HG02798 (cell line): ENCODE results near the gene REM2.

ENCODE experiments used
- ATAC-seq: cut with Tn5 transposase; IDR thresholded peaks from one replicate; pipeline ENCODE4 v1.9.1; 2021; ENCODE audit warnings: mild to moderate bottlenecking; ENCODE audit not compliant: unreplicated experiment, poor library complexity

REM2 gene

DNA sequence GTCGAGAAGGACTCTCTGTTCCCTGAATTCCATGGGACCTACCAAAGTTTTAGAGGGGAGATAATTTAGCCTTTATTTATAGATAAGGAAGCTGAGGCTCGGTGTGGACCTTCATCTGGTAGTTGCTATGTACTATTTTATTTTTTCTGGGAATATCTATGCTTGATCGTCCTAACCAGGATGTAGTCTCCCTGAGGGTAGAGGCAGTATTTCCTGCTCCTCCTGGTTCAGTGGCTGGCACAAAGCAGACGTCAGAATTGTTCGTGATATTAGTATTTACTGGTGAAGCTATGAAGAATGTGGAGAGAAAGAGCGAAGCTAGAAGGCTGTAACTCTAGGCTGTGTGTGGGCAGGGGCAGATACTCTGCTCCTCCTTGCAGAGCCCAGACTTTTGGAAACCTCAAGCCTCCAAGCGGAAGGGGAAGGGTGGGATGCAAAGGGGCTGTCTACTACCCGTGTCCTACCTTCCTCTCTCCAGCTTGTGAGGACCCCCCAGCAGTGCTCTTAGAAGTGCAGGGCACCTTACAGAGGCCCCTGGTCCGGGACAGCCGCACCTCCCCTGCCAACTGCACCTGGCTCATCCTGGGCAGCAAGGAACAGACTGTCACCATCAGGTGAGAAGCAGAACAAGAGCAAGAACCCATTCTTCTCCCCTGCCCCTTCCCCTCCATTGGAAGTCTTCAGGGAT is 10.0 kb upstream of the REM2 start:
- no peak for ATAC-seq

DNA sequence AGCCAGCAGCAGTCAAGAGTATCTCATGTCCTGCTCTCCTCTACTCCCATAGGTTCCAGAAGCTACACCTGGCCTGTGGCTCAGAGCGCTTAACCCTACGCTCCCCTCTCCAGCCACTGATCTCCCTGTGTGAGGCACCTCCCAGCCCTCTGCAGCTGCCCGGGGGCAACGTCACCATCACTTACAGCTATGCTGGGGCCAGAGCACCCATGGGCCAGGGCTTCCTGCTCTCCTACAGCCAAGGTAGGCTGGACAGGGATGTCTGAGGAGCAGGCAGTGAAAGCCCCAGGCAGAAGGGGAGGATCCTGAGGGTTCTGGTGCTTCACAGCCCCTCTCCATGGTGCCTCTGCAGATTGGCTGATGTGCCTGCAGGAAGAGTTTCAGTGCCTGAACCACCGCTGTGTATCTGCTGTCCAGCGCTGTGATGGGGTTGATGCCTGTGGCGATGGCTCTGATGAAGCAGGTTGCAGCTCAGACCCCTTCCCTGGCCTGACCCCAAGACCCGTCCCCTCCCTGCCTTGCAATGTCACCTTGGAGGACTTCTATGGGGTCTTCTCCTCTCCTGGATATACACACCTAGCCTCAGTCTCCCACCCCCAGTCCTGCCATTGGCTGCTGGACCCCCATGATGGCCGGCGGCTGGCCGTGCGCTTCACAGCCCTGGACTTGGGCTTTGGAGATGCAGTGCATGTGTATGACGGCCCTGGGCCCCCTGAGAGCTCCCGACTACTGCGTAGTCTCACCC is 7.8 kb upstream of the REM2 start:
- no peak for ATAC-seq

DNA sequence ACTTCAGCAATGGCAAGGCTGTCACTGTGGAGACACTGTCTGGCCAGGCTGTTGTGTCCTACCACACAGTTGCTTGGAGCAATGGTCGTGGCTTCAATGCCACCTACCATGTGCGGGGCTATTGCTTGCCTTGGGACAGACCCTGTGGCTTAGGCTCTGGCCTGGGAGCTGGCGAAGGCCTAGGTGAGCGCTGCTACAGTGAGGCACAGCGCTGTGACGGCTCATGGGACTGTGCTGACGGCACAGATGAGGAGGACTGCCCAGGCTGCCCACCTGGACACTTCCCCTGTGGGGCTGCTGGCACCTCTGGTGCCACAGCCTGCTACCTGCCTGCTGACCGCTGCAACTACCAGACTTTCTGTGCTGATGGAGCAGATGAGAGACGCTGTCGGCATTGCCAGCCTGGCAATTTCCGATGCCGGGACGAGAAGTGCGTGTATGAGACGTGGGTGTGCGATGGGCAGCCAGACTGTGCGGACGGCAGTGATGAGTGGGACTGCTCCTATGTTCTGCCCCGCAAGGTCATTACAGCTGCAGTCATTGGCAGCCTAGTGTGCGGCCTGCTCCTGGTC is 7.2 kb upstream of the REM2 start:
- no peak for ATAC-seq

DNA sequence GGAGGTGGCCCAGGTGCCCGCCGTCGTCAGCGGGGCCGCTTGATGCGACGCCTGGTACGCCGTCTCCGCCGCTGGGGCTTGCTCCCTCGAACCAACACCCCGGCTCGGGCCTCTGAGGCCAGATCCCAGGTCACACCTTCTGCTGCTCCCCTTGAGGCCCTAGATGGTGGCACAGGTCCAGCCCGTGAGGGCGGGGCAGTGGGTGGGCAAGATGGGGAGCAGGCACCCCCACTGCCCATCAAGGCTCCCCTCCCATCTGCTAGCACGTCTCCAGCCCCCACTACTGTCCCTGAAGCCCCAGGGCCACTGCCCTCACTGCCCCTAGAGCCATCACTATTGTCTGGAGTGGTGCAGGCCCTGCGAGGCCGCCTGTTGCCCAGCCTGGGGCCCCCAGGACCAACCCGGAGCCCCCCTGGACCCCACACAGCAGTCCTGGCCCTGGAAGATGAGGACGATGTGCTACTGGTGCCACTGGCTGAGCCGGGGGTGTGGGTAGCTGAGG is 6.0 kb upstream of the REM2 start:
- ATAC-seq: no peak

DNA sequence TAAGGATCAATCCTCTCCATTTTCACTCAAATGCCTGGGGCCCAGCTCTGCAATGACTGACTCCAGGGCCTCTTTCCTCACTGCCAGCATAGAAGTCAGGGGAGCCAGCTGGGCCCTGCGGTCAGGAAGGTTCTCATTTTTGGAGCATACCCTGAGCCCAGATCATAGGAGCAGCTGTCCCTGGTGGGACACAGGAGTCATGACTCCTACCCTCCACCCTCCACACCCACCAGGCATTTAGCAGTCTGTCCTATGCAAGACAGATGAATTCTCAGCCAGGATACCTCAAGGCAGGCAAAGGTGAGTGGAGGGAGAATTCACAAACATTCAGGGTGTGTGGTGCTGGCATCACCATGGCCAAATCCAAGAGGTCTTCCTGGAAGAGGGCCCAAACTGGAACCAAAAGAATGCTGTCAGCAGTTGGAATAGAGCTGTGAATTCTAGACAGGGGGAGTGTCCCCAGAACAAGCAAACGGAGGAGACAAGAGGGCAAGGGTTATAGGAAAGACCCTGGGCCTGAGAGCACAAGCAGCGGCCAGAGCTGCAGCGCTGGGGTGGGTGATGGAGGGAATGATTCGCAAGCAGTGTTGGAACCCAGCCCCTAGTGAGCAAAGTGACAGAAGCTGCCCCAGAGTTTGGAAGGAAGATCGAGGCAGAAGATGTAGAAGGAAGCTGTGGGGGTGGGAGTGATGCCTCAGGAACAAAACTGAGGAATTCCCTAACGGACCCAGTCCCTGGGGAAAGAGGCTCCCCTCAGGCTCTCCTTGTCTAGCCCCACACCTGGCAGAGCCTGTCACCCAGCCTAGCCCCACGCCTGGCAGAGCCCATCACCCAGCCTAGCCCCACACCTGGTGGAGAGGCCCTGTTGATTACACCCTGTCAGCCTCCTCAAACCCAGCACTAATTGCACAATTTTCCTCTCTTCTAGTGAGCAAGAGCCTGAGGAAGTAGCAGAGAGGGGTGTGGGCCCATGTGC is 4.5 kb upstream of the REM2 start:
- ATAC-seq: no peak

DNA sequence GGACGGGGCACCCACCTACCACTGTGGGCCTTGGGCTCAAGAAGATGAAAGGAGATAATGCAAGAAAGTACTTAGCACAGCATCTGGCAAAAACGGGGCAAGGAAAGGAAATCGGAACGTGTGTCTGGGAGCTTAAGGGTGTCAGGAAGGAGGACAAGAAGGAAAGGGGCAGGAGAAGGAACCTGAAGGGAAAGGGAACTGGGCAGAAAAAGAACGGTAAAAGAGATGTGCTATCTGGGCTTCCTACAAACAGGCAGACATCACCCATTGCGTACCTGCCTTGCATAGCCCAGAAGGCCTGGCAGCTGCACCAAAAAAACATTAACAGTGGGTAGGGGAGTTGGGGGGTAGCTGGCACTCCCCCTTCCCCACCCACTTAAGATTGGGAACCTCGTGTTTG is 958 bp upstream of the REM2 start:
- no peak for ATAC-seq

DNA sequence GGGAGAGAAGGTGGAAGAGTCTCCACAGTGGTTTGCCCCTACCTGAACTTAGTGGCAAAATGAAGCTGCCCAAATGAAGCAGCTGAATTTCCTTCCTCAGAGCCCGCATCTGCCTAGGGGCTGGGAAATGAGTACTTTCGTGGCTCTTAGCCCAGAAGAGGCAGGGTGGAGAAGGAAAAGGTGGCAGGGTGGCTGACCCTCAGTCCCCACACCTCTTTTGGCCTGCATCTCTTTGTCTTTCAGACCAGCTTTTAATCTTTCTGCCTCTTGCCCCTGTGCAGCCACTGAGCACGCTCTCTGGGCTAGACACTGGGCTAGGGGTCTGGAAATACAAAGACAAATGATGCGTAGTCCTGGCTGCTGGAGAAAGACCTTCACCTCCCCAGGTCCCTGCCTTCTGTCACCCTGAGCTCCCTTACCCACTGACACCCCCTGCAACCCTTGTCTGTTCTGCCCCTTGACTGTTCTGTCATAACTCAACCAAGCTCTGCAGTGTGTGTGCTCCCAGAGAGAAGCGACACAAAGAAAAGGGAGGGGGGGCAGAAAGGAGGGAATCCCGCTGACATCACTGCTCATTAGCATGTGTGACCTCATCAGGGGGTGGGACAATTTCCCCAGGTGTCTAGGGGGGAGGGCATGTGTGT is 371 bp upstream of the REM2 start:
- no peak for ATAC-seq

DNA sequence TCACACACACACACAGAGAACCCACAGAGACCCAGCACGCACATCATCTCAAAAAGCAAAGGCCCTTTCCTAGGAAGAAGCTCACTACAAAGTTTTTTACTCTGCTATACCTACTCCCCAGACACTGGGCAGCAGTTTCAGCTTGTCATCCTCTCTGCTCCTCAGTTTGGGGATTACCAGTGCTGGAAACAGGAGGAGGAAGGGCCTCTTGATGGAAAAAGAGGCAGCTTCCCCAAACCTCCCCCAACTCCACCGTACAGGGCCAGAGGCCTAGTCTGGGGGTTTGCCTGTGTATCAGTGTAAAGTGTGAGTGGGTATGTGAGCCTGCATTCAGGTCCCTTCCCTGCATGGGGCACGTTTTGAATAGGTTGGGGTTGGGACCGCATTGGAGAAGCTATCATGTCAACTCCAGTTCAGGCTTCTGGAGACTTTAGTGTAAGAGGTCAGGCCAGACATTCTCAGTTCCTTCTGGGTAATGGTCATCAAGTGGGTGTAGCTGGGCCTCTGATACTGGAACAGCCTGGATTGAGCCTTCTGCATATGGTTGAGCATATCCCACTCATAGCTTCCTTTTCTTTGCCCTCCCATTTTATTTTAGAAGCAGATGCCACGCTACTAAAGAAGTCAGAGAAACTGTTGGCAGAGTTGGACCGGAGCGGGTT is 1.2 kb downstream of the REM2 start:
- no peak for ATAC-seq

DNA sequence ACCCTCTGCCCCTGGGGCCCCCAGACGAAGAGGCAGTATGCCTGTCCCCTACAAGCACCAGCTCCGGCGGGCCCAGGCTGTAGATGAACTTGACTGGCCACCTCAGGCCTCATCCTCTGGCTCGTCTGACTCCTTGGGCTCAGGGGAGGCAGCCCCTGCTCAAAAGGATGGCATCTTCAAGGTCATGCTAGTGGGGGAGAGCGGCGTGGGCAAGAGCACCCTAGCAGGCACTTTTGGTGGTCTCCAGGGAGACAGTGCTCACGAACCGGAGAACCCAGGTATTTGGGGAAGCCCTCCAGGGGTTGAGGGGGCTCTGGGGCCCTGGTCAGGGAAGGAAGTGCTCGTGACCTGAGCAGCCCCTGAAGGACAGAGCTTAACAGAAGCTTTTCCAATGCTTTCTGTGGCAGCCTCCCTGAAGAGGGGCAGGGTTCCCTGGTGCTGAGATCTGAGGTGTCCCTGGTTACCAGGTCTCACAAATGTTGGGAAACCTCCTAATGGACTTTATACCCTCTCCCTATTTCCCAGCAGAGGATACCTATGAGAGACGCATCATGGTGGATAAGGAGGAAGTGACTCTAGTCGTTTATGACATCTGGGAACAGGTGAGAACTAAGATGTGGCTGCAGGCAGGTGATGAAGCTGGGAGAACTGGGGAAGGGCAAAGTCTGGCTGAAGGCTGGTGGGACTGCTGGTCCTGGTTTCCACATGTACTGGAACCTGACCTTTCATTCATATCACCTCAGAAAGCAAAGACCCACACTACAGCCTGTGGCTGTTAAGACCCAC is 1.9 kb downstream of the REM2 start:
- ATAC-seq: no peak

DNA sequence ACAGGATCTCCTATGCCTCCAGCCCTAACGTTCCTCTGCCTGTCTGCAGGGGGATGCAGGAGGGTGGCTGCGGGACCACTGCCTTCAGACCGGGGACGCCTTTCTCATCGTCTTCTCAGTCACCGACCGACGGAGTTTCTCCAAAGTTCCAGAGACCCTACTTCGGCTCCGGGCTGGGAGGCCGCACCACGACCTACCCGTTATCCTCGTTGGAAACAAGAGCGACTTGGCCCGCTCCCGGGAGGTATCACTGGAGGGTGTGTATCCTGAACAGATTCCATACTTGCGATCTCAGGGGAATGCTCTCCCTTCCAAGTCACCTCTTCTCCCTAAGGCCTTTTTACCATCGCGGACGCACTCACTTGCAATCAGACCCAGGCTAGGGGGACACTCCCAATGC is 3.0 kb downstream of the REM2 start:
- ATAC-seq: no peak

DNA sequence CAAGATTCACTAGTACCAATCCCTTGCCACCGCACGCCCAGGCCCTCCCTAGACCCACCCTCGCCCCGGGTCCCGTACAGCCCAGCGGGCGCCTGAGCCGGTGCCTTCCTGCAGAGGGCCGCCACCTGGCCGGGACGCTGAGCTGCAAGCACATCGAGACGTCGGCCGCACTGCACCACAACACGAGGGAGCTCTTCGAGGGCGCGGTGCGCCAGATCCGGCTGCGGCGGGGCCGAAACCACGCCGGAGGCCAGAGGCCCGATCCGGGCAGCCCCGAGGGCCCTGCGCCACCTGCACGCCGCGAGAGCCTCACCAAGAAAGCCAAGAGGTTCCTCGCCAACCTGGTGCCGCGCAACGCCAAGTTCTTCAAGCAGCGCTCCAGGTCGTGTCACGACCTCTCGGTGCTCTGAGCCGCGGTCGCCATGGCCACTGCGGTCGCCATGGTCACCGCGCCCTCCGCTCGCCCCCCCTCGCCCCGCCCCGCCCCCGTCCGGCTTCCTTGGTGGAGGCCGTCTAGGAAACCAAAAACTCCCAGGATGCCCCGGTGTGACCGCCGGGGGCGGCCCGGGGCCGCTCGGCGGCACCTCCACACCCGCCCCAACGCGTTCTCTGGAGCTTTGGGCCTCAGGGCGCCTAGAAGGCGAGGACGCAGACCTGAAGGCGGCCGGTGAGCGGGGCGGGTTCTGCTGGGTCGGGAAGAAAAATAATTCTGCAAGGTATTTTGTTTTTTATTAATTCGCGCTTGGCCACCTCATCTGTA is 3.7 kb downstream of the REM2 start:
- peak; percentile 58 for ATAC-seq

DNA sequence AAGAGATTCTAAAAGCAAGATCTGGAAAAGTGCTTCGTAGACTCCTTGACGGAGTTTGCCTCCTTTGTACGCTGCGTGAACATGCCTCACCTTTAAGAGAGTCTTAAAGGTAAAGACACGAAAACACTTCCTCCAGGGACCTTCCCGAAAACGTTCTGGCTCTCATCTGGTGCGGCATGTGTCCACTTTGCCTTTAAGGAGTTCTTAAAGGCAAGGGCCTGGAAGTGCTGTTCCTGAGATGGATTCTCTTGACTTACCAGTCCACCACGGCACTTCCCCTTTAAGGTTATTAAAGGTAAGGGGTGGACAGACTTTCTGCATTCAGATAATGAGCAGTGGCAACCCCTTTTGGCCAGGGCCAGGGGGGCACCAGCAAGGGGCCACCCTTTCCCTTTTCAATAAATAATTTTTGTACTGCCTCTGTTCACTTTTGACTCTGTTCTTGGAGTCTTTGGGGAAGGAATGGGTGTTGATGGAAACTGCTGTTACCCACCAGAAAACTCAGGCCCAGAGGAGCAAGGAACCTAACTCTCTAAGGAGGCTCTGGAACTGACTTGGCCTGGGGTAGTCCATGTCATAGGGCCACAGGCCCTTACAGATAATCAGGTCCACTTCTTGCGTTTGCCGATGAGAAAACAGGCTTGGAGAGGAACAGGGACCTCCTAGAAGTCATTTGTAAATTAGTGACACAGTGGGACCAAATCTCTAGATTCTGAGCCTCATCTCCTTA is 4.4 kb downstream of the REM2 start:
- ATAC-seq: peak; percentile 42

DNA sequence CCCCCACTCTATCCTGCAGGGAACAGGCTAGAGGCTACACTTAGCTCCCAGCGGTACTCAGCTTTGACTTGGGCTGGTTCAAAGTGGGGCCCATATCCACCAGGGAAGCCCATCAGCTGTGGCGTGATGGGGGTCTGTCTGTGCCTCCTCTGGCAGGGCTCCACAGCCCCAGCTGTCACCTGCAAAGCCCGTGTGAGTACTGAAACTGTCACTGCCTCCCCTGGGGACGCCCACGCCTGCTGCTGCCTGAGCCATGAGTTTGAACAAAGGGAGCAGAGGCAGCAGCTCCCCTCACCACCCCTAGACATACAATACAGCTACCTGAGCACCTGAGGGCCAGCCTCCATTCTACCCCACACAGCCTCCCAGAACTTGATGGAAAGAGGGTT is 5.0 kb downstream of the REM2 start:
- peak; percentile 48 for ATAC-seq

DNA sequence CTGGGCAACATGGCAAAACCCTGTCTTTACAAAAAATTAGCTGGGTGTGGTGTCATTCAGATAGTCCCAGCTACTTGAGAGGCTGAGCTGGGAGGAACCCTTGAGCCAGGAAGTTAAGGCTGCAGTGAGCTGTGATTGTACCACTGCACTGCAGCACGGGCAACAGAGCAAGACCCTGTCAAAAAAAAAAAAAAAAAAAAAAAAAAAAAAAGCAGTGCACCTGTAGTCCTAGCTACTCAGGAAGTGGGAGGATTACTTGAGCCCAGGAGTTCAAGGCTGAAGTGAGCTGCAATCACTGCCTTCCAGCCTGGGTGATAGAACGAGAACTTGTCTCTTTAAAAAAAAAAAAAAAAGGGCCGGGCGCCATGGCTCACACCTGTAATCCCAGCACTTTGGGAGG is 5.6 kb downstream of the REM2 start:
- no peak for ATAC-seq

DNA sequence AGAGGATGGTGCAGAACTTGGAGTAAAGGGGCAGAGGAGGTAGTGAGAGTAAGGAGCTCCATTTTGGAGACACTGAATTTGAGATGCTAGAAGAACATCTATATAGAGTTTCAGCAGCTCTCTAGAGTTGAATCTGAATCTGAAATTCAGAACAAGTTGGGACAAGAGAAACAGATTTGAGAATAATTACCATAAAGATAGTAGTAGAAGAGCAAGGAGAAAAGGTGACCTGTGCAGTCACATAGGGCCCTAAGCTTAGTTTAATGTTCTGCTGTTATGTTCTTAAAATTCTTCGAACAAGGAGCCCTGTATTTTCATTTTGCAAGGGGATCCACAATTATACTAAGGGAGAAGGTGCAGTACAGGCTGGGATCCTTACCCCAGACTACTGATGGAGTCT is 7.4 kb downstream of the REM2 start:
- ATAC-seq: no peak

DNA sequence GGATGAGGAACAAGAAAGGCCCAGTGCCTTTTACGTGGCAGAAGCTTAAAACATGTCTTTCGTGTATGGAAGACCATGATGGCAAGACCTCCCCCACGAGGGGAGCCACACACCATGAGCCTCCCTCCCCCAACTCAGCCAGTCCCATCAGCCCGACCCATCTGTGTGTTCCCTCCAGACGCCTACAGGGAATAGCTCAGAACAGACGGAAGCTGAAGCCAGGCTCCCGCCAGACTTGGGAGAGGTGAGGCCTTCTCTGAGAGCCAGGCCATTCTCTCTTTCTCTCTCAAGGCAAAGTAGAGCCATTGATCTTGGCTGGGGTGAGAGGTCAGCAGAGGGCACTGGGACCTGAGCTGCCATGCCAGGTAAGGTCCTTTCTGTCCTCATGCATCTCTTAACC is 9.5 kb downstream of the REM2 start:
- ATAC-seq: no peak

DNA sequence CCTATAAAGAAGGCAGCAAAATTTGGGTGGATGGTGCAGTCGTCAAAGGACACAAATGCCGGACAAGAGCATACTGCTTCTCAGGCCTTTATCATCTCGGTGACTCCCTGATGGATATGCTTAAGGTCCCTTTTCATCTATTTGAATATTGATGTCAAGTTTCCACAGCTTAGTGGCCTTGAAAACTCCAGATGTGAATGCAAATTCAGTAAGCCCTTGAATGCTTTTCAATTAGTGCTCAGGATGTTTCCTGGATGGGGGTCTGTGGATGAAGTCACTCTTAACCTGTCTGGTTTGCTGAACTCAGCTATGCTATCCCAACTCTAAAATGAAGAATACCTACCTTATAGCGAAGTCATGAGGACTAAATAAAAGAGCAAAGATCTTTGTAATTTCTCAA is 10.7 kb downstream of the REM2 start:
- ATAC-seq: no peak
